HL-60/S4 treated with phorbol 12-myristate 13-acetate at 8.2 ng/mL for 4 days and 3 days (cell line): Measurements from ENCODE around the gene MFGE8.

Experiments used
- in situ Hi-C: fragments of 300-500 bp; cut with MboI; formaldehyde crosslinking; loops from 2 replicates; pipeline ENCODE4 v1.15.0; 2022; ENCODE audit warnings: low sequenced_read_pairs

Gene MFGE8

GRCh38 chr15:88877906-88878305 lies 35.3 kb downstream of the MFGE8 start:
- in situ Hi-C loops: no loop called here

- in situ Hi-C loops: no loop called here
Measured at GRCh38 chr15:88877415-88877814, 35.8 kb downstream of the MFGE8 start.

- in situ Hi-C loops: no loop called here
Measured at GRCh38 chr15:88876573-88876972, 36.6 kb downstream of the MFGE8 start.

GRCh38 chr15:88874684-88875083 lies 38.5 kb downstream of the MFGE8 start:
- in situ Hi-C loops: no loop called here

- in situ Hi-C loops: no loop called here
Measured at GRCh38 chr15:88874275-88874674, 38.9 kb downstream of the MFGE8 start.

GRCh38 chr15:88873786-88874185 lies 39.4 kb downstream of the MFGE8 start:
- in situ Hi-C loops: no loop called here

GRCh38 chr15:88872706-88873105 lies 40.5 kb downstream of the MFGE8 start:
- in situ Hi-C loops: no loop called here

GRCh38 chr15:88872106-88872505 lies 41.1 kb downstream of the MFGE8 start:
- in situ Hi-C loops: no loop called here

GRCh38 chr15:88871313-88871712 lies 41.9 kb downstream of the MFGE8 start:
- in situ Hi-C loops: no loop called here

GRCh38 chr15:88866295-88866881 lies 46.8 kb downstream of the MFGE8 start:
- in situ Hi-C loops: no loop called here

- in situ Hi-C loops: no loop called here
Measured at GRCh38 chr15:88865498-88866099, 47.6 kb downstream of the MFGE8 start.

GRCh38 chr15:88864861-88865497 lies 48.2 kb downstream of the MFGE8 start:
- in situ Hi-C loops: no loop called here

GRCh38 chr15:88863412-88863811 lies 49.8 kb downstream of the MFGE8 start:
- in situ Hi-C loops: no loop called here

- in situ Hi-C loops: no loop called here
Measured at GRCh38 chr15:88860212-88860611, 53.0 kb downstream of the MFGE8 start.

GRCh38 chr15:88859550-88859949 lies 53.6 kb downstream of the MFGE8 start:
- in situ Hi-C loops: no loop called here

GRCh38 chr15:88858934-88859333 lies 54.2 kb downstream of the MFGE8 start:
- in situ Hi-C loops: no loop called here

- in situ Hi-C loops: no loop called here
Measured at GRCh38 chr15:88852476-88852875, 60.7 kb downstream of the MFGE8 start.

GRCh38 chr15:88849376-88850072 lies 63.7 kb downstream of the MFGE8 start:
- in situ Hi-C loops: no loop called here
